ENCODE results near the gene NRTN. TPM values are rescaled to one million over a fixed set of nuclear protein-coding genes. Genes with fewer than 3 reads are reported as not detected.

The NRTN gene
- 4.5 TPM for polyA plus RNA-seq (2012; ENCODE audit: insufficient read depth, insufficient read length, low read depth)

GRCh38 chr19:5804516-5805461 lies at the start of gene NRTN:
TSS of gene NRTN (plus strand) at chr19:5805067. CDS start at chr19:5824166, 19,099 bp downstream.
- DNase-seq: peak; percentile 79
- no peak; the same call in 1 of the 2 replicates for TF ChIP-seq CTCF (IDR thresholded peaks at IDR 0.05; ENCODE audit: low read depth, low read length)
- Histone ChIP-seq H3K9me3 (no peaks in the 10 kb centered on the region), H3K4me1 (peaks cover 28% of the 10 kb centered on the region), H3K36me3 (no peaks in the 10 kb centered on the region), H3K4me3 (ENCODE audit: low read depth, low read length) (peak within 1 kb of the TSS; percentile 40), H3K27me3 (peaks cover 7% of the 10 kb centered on the region)

GRCh38 chr19:5762608-5763217 lies 42.2 kb upstream of the NRTN start:
- Histone ChIP-seq H3K9me3 (no peaks in the 10 kb centered on the region), H3K4me1 (no peaks in the 10 kb centered on the region), H3K27me3 (peaks cover 2% of the 10 kb centered on the region; the same call in 1 of the 2 replicates), H3K36me3 (no peaks in the 10 kb centered on the region), H3K4me3 (ENCODE audit: low read depth, low read length) (no peak overlapping the region)
- no peak for DNase-seq
- TF ChIP-seq CTCF (IDR thresholded peaks at IDR 0.05; ENCODE audit: low read depth, low read length): no peak

GRCh38 chr19:5765220-5765619 lies 39.6 kb upstream of the NRTN start:
- no peak overlapping the region for H3K4me3 ChIP-seq (ENCODE audit: low read depth, low read length)
- no peaks in the 10 kb centered on the region for H3K9me3 ChIP-seq
- H3K4me1 ChIP-seq: no peaks in the 10 kb centered on the region
- no peaks in the 10 kb centered on the region; the same call in 1 of the 2 replicates for H3K27me3 ChIP-seq
- DNase-seq: no peak
- no peaks in the 10 kb centered on the region for H3K36me3 ChIP-seq
- no peak for TF ChIP-seq CTCF (IDR thresholded peaks at IDR 0.05; ENCODE audit: low read depth, low read length)

- H3K9me3 ChIP-seq: no peaks in the 10 kb centered on the region
- no peaks in the 10 kb centered on the region for H3K36me3 ChIP-seq
- H3K27me3 ChIP-seq: no peaks in the 10 kb centered on the region
- H3K4me1 ChIP-seq: no peaks in the 10 kb centered on the region
- DNase-seq: no peak
- TF ChIP-seq CTCF (IDR thresholded peaks at IDR 0.05; ENCODE audit: low read depth, low read length): no peak
- no peak overlapping the region for H3K4me3 ChIP-seq (ENCODE audit: low read depth, low read length)
These were observed 36.9 kb upstream of the NRTN start for GRCh38 chr19:5767949-5768348.

- no peak overlapping the region for H3K4me3 ChIP-seq (ENCODE audit: low read depth, low read length)
- TF ChIP-seq CTCF (IDR thresholded peaks at IDR 0.05; ENCODE audit: low read depth, low read length): no peak
- H3K27me3 ChIP-seq: no peaks in the 10 kb centered on the region
- H3K36me3 ChIP-seq: no peaks in the 10 kb centered on the region
- no peaks in the 10 kb centered on the region for H3K4me1 ChIP-seq
- no peaks in the 10 kb centered on the region for H3K9me3 ChIP-seq
- no peak for DNase-seq
These were observed 32.5 kb upstream of the NRTN start for GRCh38 chr19:5772416-5772815.
